Endothelial cell of hepatic sinusoid (primary cell): ENCODE measurements around the gene EEIG1.

ENCODE experiments used
- in situ Hi-C: cut with HindIII; loops from 2 replicates; pipeline ENCODE4 v1.10.0; 2017; ENCODE audit warnings: low sequenced_read_pairs

EEIG1 gene

GRCh38 chr9:127975376-127976315, 5.1 kb downstream of the EEIG1 start:
- in situ Hi-C loops = no loop called here

GRCh38 chr9:127974769-127975261, 6.0 kb downstream of the EEIG1 start:
- in situ Hi-C loops = no loop called here

GRCh38 chr9:127974001-127974768, 6.6 kb downstream of the EEIG1 start:
- in situ Hi-C loops = no loop called here

- in situ Hi-C loops = no loop called here
These were observed 7.4 kb downstream of the EEIG1 start for GRCh38 chr9:127973169-127974000.

- in situ Hi-C loops = no loop called here
These were observed 8.4 kb downstream of the EEIG1 start for GRCh38 chr9:127972236-127972871.

- in situ Hi-C loops = no loop called here
These were observed 9.2 kb downstream of the EEIG1 start for GRCh38 chr9:127971357-127972235.

GRCh38 chr9:127970401-127971313, 10.1 kb downstream of the EEIG1 start:
- in situ Hi-C loops = no loop called here

- in situ Hi-C loops = no loop called here
These were observed 11.9 kb downstream of the EEIG1 start for GRCh38 chr9:127968700-127969383.

- in situ Hi-C loops = no loop called here
These were observed 12.7 kb downstream of the EEIG1 start for GRCh38 chr9:127968042-127968441.

GRCh38 chr9:127967151-127967809, 13.5 kb downstream of the EEIG1 start:
- in situ Hi-C loops = no loop called here

- in situ Hi-C loops = no loop called here
These were observed 14.2 kb downstream of the EEIG1 start for GRCh38 chr9:127966416-127967150.

GRCh38 chr9:127965953-127966352, 14.8 kb downstream of the EEIG1 start:
- in situ Hi-C loops = no loop called here

- in situ Hi-C loops = no loop called here
These were observed 17.3 kb downstream of the EEIG1 start for GRCh38 chr9:127963359-127964064.

- in situ Hi-C loops = no loop called here
These were observed 17.8 kb downstream of the EEIG1 start for GRCh38 chr9:127963041-127963358.

GRCh38 chr9:127962278-127962677, 18.5 kb downstream of the EEIG1 start:
- in situ Hi-C loops = no loop called here

- in situ Hi-C loops = no loop called here
These were observed 19.1 kb downstream of the EEIG1 start for GRCh38 chr9:127961613-127962155.
